Right lobe of liver (tissue), 6 donors: ENCODE results near the gene GRHL3. TPM values are rescaled to one million over a fixed set of nuclear protein-coding genes. Genes with fewer than 3 reads are reported as not detected.

ENCODE experiments used
- ATAC-seq, 4 donors: fragments of 200-7000 bp; cut with Tn5 transposase; one replicate each; pipeline ENCODE4 v1.9.1; 2020; ENCODE audit warnings: mild to moderate bottlenecking in 4 of 4, moderate library complexity in 4 of 4
- DNase-seq, 3 donors: peaks; one replicate each; pipeline ENCODE4 v3.0.0-alpha.2; 2020
- H3K27ac ChIP-seq, 3 donors: fragments of 200-600 bp; one replicate each; pipeline ENCODE4 v1.8.0; 2022
- H3K27me3 ChIP-seq, 2 donors: fragments of 200-600 bp; one replicate each; pipeline ENCODE4 v1.8.0; 2022
- H3K36me3 ChIP-seq, 4 donors: fragments of 200-600 bp; sonication (generic) in 1 of 4; one replicate each; pipeline versions ENCODE4 v1.5.1 to v1.8.0; 2017 to 2022; ENCODE audit warnings: control low read depth in 1 of 4
- H3K4me1 ChIP-seq, 4 donors: fragments of 200-600 bp; sonication (generic) in 1 of 4; one replicate each; pipeline versions ENCODE4 v1.5.1 to v1.8.0; 2017 to 2022; ENCODE audit warnings: control low read depth in 1 of 4
- H3K4me3 ChIP-seq, 3 donors: fragments of 200-600 bp; one replicate each; pipeline ENCODE4 v1.8.0; 2022
- H3K9me3 ChIP-seq, 4 donors: fragments of 200-600 bp; sonication (generic) in 1 of 4; one replicate each; pipeline versions ENCODE4 v1.5.1 to v1.8.0; 2017 to 2022; ENCODE audit warnings: control low read depth in 1 of 4
- CTCF ChIP-seq, 4 donors: fragments of 200-600 bp in 3 of 4; fragments of 450-650 bp in 1 of 4; IDR thresholded peaks; one replicate each; pipeline versions ENCODE4 v1.5.1 to v1.8.0; 2016 to 2022; ENCODE audit warnings: antibody characterized with exemption in 4 of 4, mild to moderate bottlenecking in 2 of 4
- POLR2A ChIP-seq: fragments of 450-650 bp; IDR thresholded peaks from one replicate; pipeline ENCODE4 v1.6.1; 2017; ENCODE audit warnings: antibody characterized with exemption, mild to moderate bottlenecking
- WGBS: methylation state at CpG from one replicate; pipeline ENCODE4 v1.1.6; 2018; ENCODE audit warnings: low coverage, low lambda C conversion rate; ENCODE audit not compliant: insufficient coverage; ENCODE audit errors: missing lambda C conversion rate; 5-methylcytosine and 5-hydroxymethylcytosine counted together
- intact Hi-C, 2 donors: fragments of 100-400 bp; cut with DNase I; formaldehyde crosslinking; loops; one replicate each; pipeline versions ENCODE4 v1.11.2 to v1.14.1; 2022
- total RNA-seq, 6 experiments: library from RNA; depleted of rRNA in 2 of 6; stranded (reverse); fragments of >200 nt in 2 of 6; fragmentation: NEBNext Ultra II Directional in 3 of 6; extraction: Animal tissue kit (Norgen Biotek cat#: 25700) in 3 of 6; gene quantifications; one replicate each; pipeline versions ENCODE4 v1.1.0 to v1.2.4, GENCODE V29; 2016 to 2023
- donor health status: DM: no; HTN: yes; CAD: no.
- donor health status: DM: no; HTN: no; CAD: no.
- donor health status: DM: no; HTN: no; CAD: no.
- donor health status: DM: no; HTN: yes; CAD: no.
- donor health status: DM: no; HTN: yes; CAD: no.

GRHL3 gene
- total RNA-seq, 6 experiments from 2014 or later, result 0.20 to 1.00 (median 0.26) TPM; not detected in 1

DNA sequence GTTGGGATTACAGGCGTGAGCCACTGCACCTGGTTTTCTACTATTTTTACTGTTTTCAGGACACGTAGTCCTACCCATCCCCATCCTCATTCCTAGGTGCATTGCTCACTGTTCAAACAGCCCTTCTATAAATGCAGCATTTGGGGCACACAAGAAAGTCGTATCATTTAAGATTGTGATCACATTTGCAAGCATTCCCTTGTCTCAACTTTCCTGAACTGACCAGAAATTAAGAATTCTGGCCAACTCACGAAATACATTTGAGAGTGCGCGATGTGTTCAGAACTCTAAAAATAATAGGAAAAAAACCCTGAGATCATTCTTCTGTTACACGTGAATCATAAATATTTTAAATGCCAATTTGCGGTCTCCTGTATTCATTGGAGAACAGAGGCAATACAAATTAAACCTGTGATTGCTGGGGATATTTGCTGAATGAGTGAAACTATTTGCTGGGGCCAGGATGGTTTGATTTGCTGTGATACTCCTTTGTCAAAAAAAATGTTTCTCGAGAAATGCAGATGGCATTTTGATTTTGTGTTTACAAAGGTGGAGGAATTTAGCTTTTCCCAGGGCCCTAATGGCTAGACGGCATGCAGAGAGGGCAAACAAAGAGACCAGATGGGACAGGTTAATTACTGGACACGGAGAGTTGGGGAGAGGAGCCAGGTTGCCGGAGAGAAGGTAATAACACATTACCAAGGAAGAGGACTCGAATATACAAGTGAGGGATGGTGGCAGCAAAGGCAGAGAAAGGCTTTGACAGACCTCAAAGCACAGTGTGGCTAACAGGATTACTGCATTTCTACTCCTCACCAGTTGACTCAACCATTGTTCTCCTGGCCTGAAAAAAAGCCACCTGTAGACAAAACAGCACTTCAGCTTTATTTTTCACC, 56.0 kb downstream of the GRHL3 start:
- ATAC-seq, result no peak

DNA sequence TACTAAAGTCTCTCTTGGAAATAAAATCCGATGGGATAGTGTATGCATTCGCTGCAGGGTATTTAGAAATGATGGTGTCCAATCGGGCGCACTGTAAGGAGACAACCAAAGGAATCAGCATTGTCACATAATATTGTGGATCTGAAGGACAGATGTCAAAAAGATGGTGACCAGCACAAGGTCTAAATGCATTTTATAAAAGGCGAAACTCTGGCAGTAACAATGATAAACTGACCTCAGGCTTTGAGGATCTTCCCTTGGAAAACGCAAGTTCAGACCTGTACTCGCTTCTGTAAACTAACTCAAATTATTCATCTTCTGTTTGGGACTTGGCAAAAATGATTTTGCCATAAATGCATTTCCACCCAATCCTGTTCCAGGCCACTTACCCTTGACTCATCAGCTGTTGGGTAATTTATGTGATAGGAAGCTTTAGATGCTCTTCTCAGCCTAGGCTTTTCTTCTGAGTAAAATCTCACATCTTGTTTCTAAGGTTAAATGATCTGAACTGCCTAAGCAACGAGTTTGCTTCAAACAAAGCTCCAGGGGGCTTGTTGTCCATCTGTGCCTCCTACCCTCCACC, 60.7 kb downstream of the GRHL3 start:
- no peak for TF ChIP-seq CTCF (IDR thresholded peaks at IDR 0.05)
- TF ChIP-seq POLR2A, result no peak
- Histone ChIP-seq H3K4me3 (no peak overlapping the region), H3K27me3 (no peaks in the 10 kb centered on the region), H3K4me1 (peaks cover 0 to 12% (median 2%) of the 10 kb centered on the region in 4 donors), H3K27ac (peak overlapping the region in 1 of 3 donors; percentile 27), H3K9me3 (no peaks in the 10 kb centered on the region), H3K36me3 (no peaks in the 10 kb centered on the region)
- DNase-seq (no peak), ATAC-seq (peak in 1 of 4 donors; percentile 55)
- 78% methylated on average over 8 of the region's 8 CpGs for WGBS
- intact Hi-C loops, result no loop called here

More for the DNA sequence above, 56.0 kb downstream of the GRHL3 start:
- Histone ChIP-seq H3K27ac (no peak overlapping the region), H3K36me3 (no peaks in the 10 kb centered on the region), H3K9me3 (no peaks in the 10 kb centered on the region), H3K4me1 (peaks cover 0 to 4% (median 0%) of the 10 kb centered on the region in 4 donors), H3K4me3 (no peak overlapping the region), H3K27me3 (no peaks in the 10 kb centered on the region)
- intact Hi-C loops, result no loop called here
- WGBS, result 89% methylated on average over 13 of the region's 13 CpGs
- DNase-seq, result peak in 1 of 3 donors; percentile 17
- no peak for TF ChIP-seq CTCF (IDR thresholded peaks at IDR 0.05)

GRCh38 chr1:24380508-24380907, 61.4 kb downstream of the GRHL3 start:
- peaks cover 0 to 12% (median 2%) of the 10 kb centered on the region in 4 donors for H3K4me1 ChIP-seq
- H3K27ac ChIP-seq, result no peak overlapping the region
- H3K4me3 ChIP-seq, result no peak overlapping the region
- TF ChIP-seq POLR2A (no peak), CTCF (IDR thresholded peaks at IDR 0.05) (no peak)
- ATAC-seq (peak in 1 of 4 donors; percentile 41), DNase-seq (peak in 1 of 3 donors; percentile 20)
- no peaks in the 10 kb centered on the region for H3K36me3 ChIP-seq
- intact Hi-C loops, result no loop called here
- 89% methylated on average over 3 of the region's 5 CpGs for WGBS
- H3K27me3 ChIP-seq, result no peaks in the 10 kb centered on the region
- no peaks in the 10 kb centered on the region for H3K9me3 ChIP-seq

- no peaks in the 10 kb centered on the region for H3K27me3 ChIP-seq
- H3K4me1 ChIP-seq, result peaks cover 0 to 12% (median 2%) of the 10 kb centered on the region in 4 donors
- intact Hi-C loops, result no loop called here
- no peaks in the 10 kb centered on the region for H3K9me3 ChIP-seq
- WGBS, result 56% methylated on average over 2 of the region's 2 CpGs
- ATAC-seq, result peak; percentile 40 to 68 (median 52)
- no peak overlapping the region for H3K27ac ChIP-seq
- peak in 1 of 3 donors; percentile 34 for DNase-seq
- no peak for TF ChIP-seq POLR2A
- TF ChIP-seq CTCF (IDR thresholded peaks at IDR 0.05), result no peak
- H3K4me3 ChIP-seq, result no peak overlapping the region
- no peaks in the 10 kb centered on the region for H3K36me3 ChIP-seq
These were observed 62.1 kb downstream of the GRHL3 start for GRCh38 chr1:24381256-24381655.
